Measurements from ENCODE around the gene CNDP1.
"Not testable (repeated sequence)": the region's sequence is repeated elsewhere in the genome, so short reads cannot be mapped to it uniquely, and the experiment has no call there.

CNDP1 gene

GRCh38 chr18:74534150-74534969 lies at the start of gene CNDP1:
CNDP1 (plus strand) TSS chr18:74534500; CDS start chr18:74534668, 168 bp downstream.
- DNase-seq (ENCODE audit: low read depth): no peak

GRCh38 chr18:74486119-74486849 lies 48.0 kb upstream of the CNDP1 start:
- no peak for DNase-seq (ENCODE audit: low read depth)

- no peak for DNase-seq (ENCODE audit: low read depth)
Measured at GRCh38 chr18:74488354-74488753, 45.9 kb upstream of the CNDP1 start.

GRCh38 chr18:74488864-74489263 lies 45.4 kb upstream of the CNDP1 start:
- no peak for DNase-seq (ENCODE audit: low read depth)

GRCh38 chr18:74489676-74490075 lies 44.6 kb upstream of the CNDP1 start:
- peak; percentile 36 for DNase-seq (ENCODE audit: low read depth)

- no peak for DNase-seq (ENCODE audit: low read depth)
Measured at GRCh38 chr18:74492259-74492658, 42.0 kb upstream of the CNDP1 start.

GRCh38 chr18:74493689-74494088 lies 40.6 kb upstream of the CNDP1 start:
- DNase-seq (ENCODE audit: low read depth): peak; percentile 62

- DNase-seq (ENCODE audit: low read depth): no peak
Measured at GRCh38 chr18:74494514-74494913, 39.8 kb upstream of the CNDP1 start.

- peak; percentile 98 for DNase-seq (ENCODE audit: low read depth)
Measured at GRCh38 chr18:74495581-74496507, 38.5 kb upstream of the CNDP1 start, which contains the start of gene CNDP2. CNDP2 (plus strand) TSS chr18:74496363; CDS start chr18:74499974, 3,611 bp downstream.

- DNase-seq (ENCODE audit: low read depth): peak; percentile 54
Measured at GRCh38 chr18:74496508-74497323, 37.6 kb upstream of the CNDP1 start.

GRCh38 chr18:74497324-74497676 lies 37.0 kb upstream of the CNDP1 start:
- DNase-seq (ENCODE audit: low read depth): no peak

GRCh38 chr18:74497778-74498177 lies 36.5 kb upstream of the CNDP1 start:
- DNase-seq (ENCODE audit: low read depth): no peak

- no peak for DNase-seq (ENCODE audit: low read depth)
Measured at GRCh38 chr18:74498712-74499627, 35.3 kb upstream of the CNDP1 start.

- peak; percentile 40 for DNase-seq (ENCODE audit: low read depth)
Measured at GRCh38 chr18:74499633-74500032, 34.7 kb upstream of the CNDP1 start.

GRCh38 chr18:74500372-74500771 lies 33.9 kb upstream of the CNDP1 start:
- DNase-seq (ENCODE audit: low read depth): no peak

- not testable (repeated sequence) for DNase-seq (ENCODE audit: low read depth)
Measured at GRCh38 chr18:74500774-74501173, 33.5 kb upstream of the CNDP1 start.

- no peak for DNase-seq (ENCODE audit: low read depth)
Measured at GRCh38 chr18:74501386-74501785, 32.9 kb upstream of the CNDP1 start.

- DNase-seq (ENCODE audit: low read depth): peak; percentile 34
Measured at GRCh38 chr18:74503137-74503536, 31.2 kb upstream of the CNDP1 start.

GRCh38 chr18:74505776-74506175 lies 28.5 kb upstream of the CNDP1 start:
- no peak for DNase-seq (ENCODE audit: low read depth)

GRCh38 chr18:74506448-74507084 lies 27.7 kb upstream of the CNDP1 start:
- DNase-seq (ENCODE audit: low read depth): no peak
